ENCODE results near the gene BMPR1B. TPM values are rescaled to one million over a fixed set of nuclear protein-coding genes. Genes with fewer than 3 reads are reported as not detected.
"Not testable (repeated sequence)": the region's sequence is repeated elsewhere in the genome, so short reads cannot be mapped to it uniquely, and the experiment has no call there.

The BMPR1B gene
- total and polyA plus RNA-seq, 2 experiments from 2014 or later = 1.6 to 3.3 TPM

GRCh38 chr4:95059663-95060062, 301.9 kb downstream of the BMPR1B start:
- Histone ChIP-seq H3K27ac (no peak overlapping the region), H3K36me3 (replicated peaks; ENCODE audit: insufficient read depth, low read depth) (no peaks in the 10 kb centered on the region), H4K20me1 (ENCODE audit: insufficient read depth, poor library complexity, severe bottlenecking) (no peaks in the 10 kb centered on the region), H3K79me2 (no peaks in the 10 kb centered on the region), H2AFZ (no peak overlapping the region), H3K4me1 (ENCODE audit: insufficient read depth) (no peaks in the 10 kb centered on the region), H3K9me2 (replicated peaks; ENCODE audit: insufficient read depth) (no peaks in the 10 kb centered on the region), H3K4me2 (no peak overlapping the region), H3K27me3 (no peaks in the 10 kb centered on the region), H3K4me3 (no peak overlapping the region), H3K9me3 (ENCODE audit: low read depth) (no peaks in the 10 kb centered on the region)
- TF ChIP-seq EZH2phosphoT487 (IDR thresholded peaks at IDR 0.05; ENCODE audit: low read depth, severe bottlenecking, unreplicated experiment) = no peak
- no peak for TF ChIP-seq CTCF (IDR thresholded peaks at IDR 0.05; ENCODE audit: poor library complexity)
- no peak for TF ChIP-seq EZH2 (IDR thresholded peaks at IDR 0.05; ENCODE audit: borderline replicate concordance)
- DNase-seq (ENCODE audit: low spot score) = no peak
- 88% methylated on average over 1 of the region's 1 CpG for WGBS (ENCODE audit: low lambda C conversion rate, missing lambda C conversion rate)

GRCh38 chr4:95061220-95061619, 303.5 kb downstream of the BMPR1B start:
- no peaks in the 10 kb centered on the region for H4K20me1 ChIP-seq (ENCODE audit: insufficient read depth, poor library complexity, severe bottlenecking)
- no peaks in the 10 kb centered on the region for H3K4me1 ChIP-seq (ENCODE audit: insufficient read depth)
- TF ChIP-seq EZH2phosphoT487 (IDR thresholded peaks at IDR 0.05; ENCODE audit: low read depth, severe bottlenecking, unreplicated experiment) (no peak), EZH2 (IDR thresholded peaks at IDR 0.05; ENCODE audit: borderline replicate concordance) (no peak), CTCF (IDR thresholded peaks at IDR 0.05; ENCODE audit: poor library complexity) (no peak)
- no peak overlapping the region for H3K4me2 ChIP-seq
- no peaks in the 10 kb centered on the region for H3K79me2 ChIP-seq
- DNase-seq (ENCODE audit: low spot score) = no peak
- H3K36me3 ChIP-seq (replicated peaks; ENCODE audit: insufficient read depth, low read depth) = no peaks in the 10 kb centered on the region
- H3K27me3 ChIP-seq = no peaks in the 10 kb centered on the region
- H2AFZ ChIP-seq = no peak overlapping the region
- H3K9me3 ChIP-seq (ENCODE audit: low read depth) = no peaks in the 10 kb centered on the region
- H3K9me2 ChIP-seq (replicated peaks; ENCODE audit: insufficient read depth) = no peaks in the 10 kb centered on the region
- H3K4me3 ChIP-seq = no peak overlapping the region
- H3K27ac ChIP-seq = no peak overlapping the region
- WGBS (ENCODE audit: low lambda C conversion rate, missing lambda C conversion rate) = 66% methylated on average over 2 of the region's 2 CpGs

GRCh38 chr4:95061801-95062200, 304.0 kb downstream of the BMPR1B start:
- H2AFZ ChIP-seq; H4K20me1 ChIP-seq (ENCODE audit: insufficient read depth, poor library complexity, severe bottlenecking); H3K79me2 ChIP-seq; H3K4me2 ChIP-seq; H3K27me3 ChIP-seq; H3K27ac ChIP-seq; H3K4me1 ChIP-seq (ENCODE audit: insufficient read depth); DNase-seq (ENCODE audit: low spot score); H3K4me3 ChIP-seq; H3K36me3 ChIP-seq (replicated peaks; ENCODE audit: insufficient read depth, low read depth); H3K9me3 ChIP-seq (ENCODE audit: low read depth); H3K9me2 ChIP-seq (replicated peaks; ENCODE audit: insufficient read depth): not testable (repeated sequence)
- WGBS (ENCODE audit: low lambda C conversion rate, missing lambda C conversion rate) = 70% methylated on average over 4 of the region's 4 CpGs

GRCh38 chr4:95066050-95066449, 308.3 kb downstream of the BMPR1B start:
- Histone ChIP-seq H3K79me2 (no peaks in the 10 kb centered on the region), H3K4me3 (no peak overlapping the region), H3K27me3 (no peaks in the 10 kb centered on the region), H4K20me1 (ENCODE audit: insufficient read depth, poor library complexity, severe bottlenecking) (no peaks in the 10 kb centered on the region), H3K9me2 (replicated peaks; ENCODE audit: insufficient read depth) (no peaks in the 10 kb centered on the region), H3K9me3 (ENCODE audit: low read depth) (no peaks in the 10 kb centered on the region), H2AFZ (no peak overlapping the region), H3K36me3 (replicated peaks; ENCODE audit: insufficient read depth, low read depth) (no peaks in the 10 kb centered on the region), H3K27ac (no peak overlapping the region), H3K4me2 (no peak overlapping the region), H3K4me1 (ENCODE audit: insufficient read depth) (no peaks in the 10 kb centered on the region)
- 77% methylated on average over 1 of the region's 1 CpG for WGBS (ENCODE audit: low lambda C conversion rate, missing lambda C conversion rate)
- no peak for DNase-seq (ENCODE audit: low spot score)
- TF ChIP-seq EZH2phosphoT487 (IDR thresholded peaks at IDR 0.05; ENCODE audit: low read depth, severe bottlenecking, unreplicated experiment) = no peak
- TF ChIP-seq CTCF (IDR thresholded peaks at IDR 0.05; ENCODE audit: poor library complexity) = no peak
- no peak for TF ChIP-seq EZH2 (IDR thresholded peaks at IDR 0.05; ENCODE audit: borderline replicate concordance)

All from hepatocyte (in vitro differentiated cells).